Islet of Langerhans (tissue), 1 donor: Measurements from ENCODE around the gene CARMIL1.

Experiments
- FAIRE-seq: peaks from one replicate; lab custom pipeline; 2011; peaks lifted over from hg19 to GRCh38; lab: Jason Lieb, UNC

CARMIL1 gene

GRCh38 chr6:25311331-25311840 is 32.2 kb downstream of the CARMIL1 start:
- FAIRE-seq = no peak

GRCh38 chr6:25312034-25312620 is 33.0 kb downstream of the CARMIL1 start:
- FAIRE-seq = no peak

GRCh38 chr6:25312703-25313102 is 33.5 kb downstream of the CARMIL1 start:
- no peak for FAIRE-seq

GRCh38 chr6:25314509-25315175 is 35.5 kb downstream of the CARMIL1 start:
- FAIRE-seq = no peak

- FAIRE-seq = no peak
Measured at GRCh38 chr6:25315194-25316177, 36.3 kb downstream of the CARMIL1 start.

GRCh38 chr6:25316626-25317025 is 37.5 kb downstream of the CARMIL1 start:
- no peak for FAIRE-seq

GRCh38 chr6:25318589-25318988 is 39.4 kb downstream of the CARMIL1 start:
- no peak for FAIRE-seq

- no peak for FAIRE-seq
Measured at GRCh38 chr6:25320459-25320858, 41.3 kb downstream of the CARMIL1 start.

GRCh38 chr6:25322692-25323091 is 43.5 kb downstream of the CARMIL1 start:
- FAIRE-seq = no peak

- no peak for FAIRE-seq
Measured at GRCh38 chr6:25324066-25324762, 45.0 kb downstream of the CARMIL1 start.

- no peak for FAIRE-seq
Measured at GRCh38 chr6:25326126-25326525, 47.0 kb downstream of the CARMIL1 start.

GRCh38 chr6:25326960-25327359 is 47.8 kb downstream of the CARMIL1 start:
- FAIRE-seq = no peak

- FAIRE-seq = no peak
Measured at GRCh38 chr6:25327432-25327831, 48.3 kb downstream of the CARMIL1 start.

- FAIRE-seq = no peak
Measured at GRCh38 chr6:25329161-25329817, 50.1 kb downstream of the CARMIL1 start.

- FAIRE-seq = no peak
Measured at GRCh38 chr6:25329982-25330381, 50.8 kb downstream of the CARMIL1 start.

GRCh38 chr6:25330796-25331685 is 51.9 kb downstream of the CARMIL1 start:
- no peak for FAIRE-seq

- FAIRE-seq = no peak
Measured at GRCh38 chr6:25332165-25332564, 53.0 kb downstream of the CARMIL1 start.

GRCh38 chr6:25332655-25333071 is 53.5 kb downstream of the CARMIL1 start:
- no peak for FAIRE-seq

- no peak for FAIRE-seq
Measured at GRCh38 chr6:25333471-25333870, 54.3 kb downstream of the CARMIL1 start.

- FAIRE-seq = no peak
Measured at GRCh38 chr6:25334793-25335192, 55.6 kb downstream of the CARMIL1 start.

GRCh38 chr6:25336996-25337395 is 57.8 kb downstream of the CARMIL1 start:
- FAIRE-seq = no peak
